ENCODE results near the gene PDE4D.

GRCh38 chr5:59560553-59560952 is 333.0 kb downstream of the PDE4D start:
- no peak for TF ChIP-seq POLR2A (IDR thresholded peaks at IDR 0.05)
- TF ChIP-seq, protein P1, sequence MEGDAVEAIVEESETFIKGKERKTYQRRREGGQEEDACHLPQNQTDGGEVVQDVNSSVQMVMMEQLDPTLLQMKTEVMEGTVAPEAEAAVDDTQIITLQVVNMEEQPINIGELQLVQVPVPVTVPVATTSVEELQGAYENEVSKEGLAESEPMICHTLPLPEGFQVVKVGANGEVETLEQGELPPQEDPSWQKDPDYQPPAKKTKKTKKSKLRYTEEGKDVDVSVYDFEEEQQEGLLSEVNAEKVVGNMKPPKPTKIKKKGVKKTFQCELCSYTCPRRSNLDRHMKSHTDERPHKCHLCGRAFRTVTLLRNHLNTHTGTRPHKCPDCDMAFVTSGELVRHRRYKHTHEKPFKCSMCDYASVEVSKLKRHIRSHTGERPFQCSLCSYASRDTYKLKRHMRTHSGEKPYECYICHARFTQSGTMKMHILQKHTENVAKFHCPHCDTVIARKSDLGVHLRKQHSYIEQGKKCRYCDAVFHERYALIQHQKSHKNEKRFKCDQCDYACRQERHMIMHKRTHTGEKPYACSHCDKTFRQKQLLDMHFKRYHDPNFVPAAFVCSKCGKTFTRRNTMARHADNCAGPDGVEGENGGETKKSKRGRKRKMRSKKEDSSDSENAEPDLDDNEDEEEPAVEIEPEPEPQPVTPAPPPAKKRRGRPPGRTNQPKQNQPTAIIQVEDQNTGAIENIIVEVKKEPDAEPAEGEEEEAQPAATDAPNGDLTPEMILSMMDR (IDR thresholded peaks at IDR 0.05): no peak
